Lower lobe of right lung (tissue), 2 donors: ENCODE results near the gene LPP. TPM values are rescaled to one million over a fixed set of nuclear protein-coding genes. Genes with fewer than 3 reads are reported as not detected.
A peak's percentile ranks its signal among the peaks of the same experiment; 100 is the strongest.

Experiments
- ATAC-seq, 2 donors: fragments of 200-7000 bp; cut with Tn5 transposase; one replicate each; pipeline ENCODE4 v1.9.1; 2020 to 2022; ENCODE audit warnings: mild to moderate bottlenecking in 2 of 2, moderate library complexity in 2 of 2
- DNase-seq: peaks from one replicate; pipeline ENCODE4 v3.0.0-alpha.2; 2020
- H3K27ac ChIP-seq: fragments of 200-600 bp; one replicate; pipeline ENCODE4 v1.8.0; 2022
- H3K27me3 ChIP-seq: fragments of 200-600 bp; one replicate; pipeline ENCODE4 v1.8.0; 2022; ENCODE audit warnings: low read depth
- H3K36me3 ChIP-seq: fragments of 200-600 bp; one replicate; pipeline ENCODE4 v1.8.0; 2022; ENCODE audit warnings: mild to moderate bottlenecking
- H3K4me1 ChIP-seq: fragments of 200-600 bp; one replicate; pipeline ENCODE4 v1.8.0; 2022
- H3K4me3 ChIP-seq: fragments of 200-600 bp; one replicate; pipeline ENCODE4 v1.8.0; 2022; ENCODE audit warnings: mild to moderate bottlenecking
- H3K9me3 ChIP-seq: fragments of 200-600 bp; one replicate; pipeline ENCODE4 v1.8.0; 2022
- intact Hi-C: fragments of 100-400 bp; cut with DNase I; formaldehyde crosslinking; loops from one replicate; pipeline ENCODE4 v1.11.0; 2022
- total RNA-seq: library from RNA; stranded (reverse); fragmentation: NEBNext Ultra II Directional; extraction: Animal tissue kit (Norgen Biotek cat#: 25700); gene quantifications from one replicate; pipeline ENCODE4 v1.2.1, GENCODE V29; 2021
- TF ChIP-seq, protein P1 (sequence below): fragments of 200-600 bp; IDR thresholded peaks from one replicate; pipeline ENCODE4 v1.8.0; 2022; ENCODE audit warnings: antibody characterized with exemption, mild to moderate bottlenecking
- donor health status: DM: no; HTN: yes; CAD: no; lungs with severe emphysema.

The LPP gene
- total RNA-seq, 1 donor from 2014 or later = 180 TPM

DNA sequence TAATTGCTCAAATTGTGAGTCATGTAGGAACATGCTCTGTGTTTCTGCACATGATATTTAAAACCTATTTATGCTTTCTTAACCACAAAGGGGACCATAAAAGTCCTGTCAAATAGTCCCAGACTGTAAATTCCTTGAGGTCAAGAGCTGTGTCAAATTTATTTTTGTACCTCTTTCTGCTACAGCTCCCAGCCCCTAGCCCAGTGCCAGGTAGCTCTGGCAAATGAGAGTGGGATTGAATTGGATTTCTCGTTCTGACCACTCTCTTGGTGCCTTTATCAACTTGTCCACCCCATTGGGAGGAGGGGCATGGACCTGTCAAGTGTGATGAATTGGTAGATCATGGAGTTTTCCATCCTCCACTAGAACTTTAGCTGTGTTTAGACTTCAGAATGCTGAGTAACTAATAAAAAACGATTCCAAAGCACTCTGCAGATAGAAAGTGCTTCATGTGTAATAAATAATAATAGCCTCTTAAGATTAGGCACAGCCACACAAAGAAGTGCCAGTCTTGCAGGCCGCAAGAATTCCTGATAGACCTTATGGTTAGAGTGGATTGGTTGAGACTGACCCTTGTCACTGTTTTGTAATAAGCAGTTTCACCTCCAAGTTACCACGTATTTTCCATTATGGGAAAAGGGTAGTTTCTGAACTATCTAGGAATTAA lies 120.4 kb downstream of the LPP start:
- H3K27me3 ChIP-seq = no peaks in the 10 kb centered on the region
- H3K27ac ChIP-seq = no peak overlapping the region
- ATAC-seq (no peak), DNase-seq (no peak)
- H3K4me3 ChIP-seq = no peak overlapping the region
- H3K9me3 ChIP-seq = no peaks in the 10 kb centered on the region
- no peaks in the 10 kb centered on the region for H3K36me3 ChIP-seq
- TF ChIP-seq, protein P1, sequence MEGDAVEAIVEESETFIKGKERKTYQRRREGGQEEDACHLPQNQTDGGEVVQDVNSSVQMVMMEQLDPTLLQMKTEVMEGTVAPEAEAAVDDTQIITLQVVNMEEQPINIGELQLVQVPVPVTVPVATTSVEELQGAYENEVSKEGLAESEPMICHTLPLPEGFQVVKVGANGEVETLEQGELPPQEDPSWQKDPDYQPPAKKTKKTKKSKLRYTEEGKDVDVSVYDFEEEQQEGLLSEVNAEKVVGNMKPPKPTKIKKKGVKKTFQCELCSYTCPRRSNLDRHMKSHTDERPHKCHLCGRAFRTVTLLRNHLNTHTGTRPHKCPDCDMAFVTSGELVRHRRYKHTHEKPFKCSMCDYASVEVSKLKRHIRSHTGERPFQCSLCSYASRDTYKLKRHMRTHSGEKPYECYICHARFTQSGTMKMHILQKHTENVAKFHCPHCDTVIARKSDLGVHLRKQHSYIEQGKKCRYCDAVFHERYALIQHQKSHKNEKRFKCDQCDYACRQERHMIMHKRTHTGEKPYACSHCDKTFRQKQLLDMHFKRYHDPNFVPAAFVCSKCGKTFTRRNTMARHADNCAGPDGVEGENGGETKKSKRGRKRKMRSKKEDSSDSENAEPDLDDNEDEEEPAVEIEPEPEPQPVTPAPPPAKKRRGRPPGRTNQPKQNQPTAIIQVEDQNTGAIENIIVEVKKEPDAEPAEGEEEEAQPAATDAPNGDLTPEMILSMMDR = no peak
- intact Hi-C loops = no loop called here
- peaks cover 33% of the 10 kb centered on the region for H3K4me1 ChIP-seq

DNA sequence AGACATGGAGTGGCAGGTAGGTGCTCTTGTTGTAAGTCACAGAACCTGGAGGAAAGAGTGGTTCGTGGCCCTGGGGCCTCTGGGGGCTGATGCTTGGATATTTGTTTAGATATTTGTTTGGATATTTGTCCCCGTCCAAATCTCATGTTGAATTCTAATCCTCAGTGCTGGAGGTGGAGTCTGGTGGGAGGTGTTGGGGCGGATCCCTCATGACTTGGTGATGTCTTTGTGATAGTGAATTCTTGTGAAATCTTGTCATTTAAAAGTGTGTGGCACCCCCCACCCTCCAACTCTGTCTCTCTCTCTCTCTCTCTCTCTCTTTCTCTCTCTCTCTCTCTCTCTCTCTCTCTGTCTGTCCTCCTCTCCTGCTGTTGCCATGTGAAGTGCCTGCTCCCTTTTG lies 122.4 kb downstream of the LPP start:
- Histone ChIP-seq H3K4me1 (peaks cover 18% of the 10 kb centered on the region), H3K4me3 (no peak overlapping the region), H3K9me3 (no peaks in the 10 kb centered on the region), H3K27ac (no peak overlapping the region), H3K27me3 (no peaks in the 10 kb centered on the region), H3K36me3 (no peaks in the 10 kb centered on the region)
- intact Hi-C loops = no loop called here
- DNase-seq (no peak), ATAC-seq (no peak)
- TF ChIP-seq, protein P1 = no peak

DNA sequence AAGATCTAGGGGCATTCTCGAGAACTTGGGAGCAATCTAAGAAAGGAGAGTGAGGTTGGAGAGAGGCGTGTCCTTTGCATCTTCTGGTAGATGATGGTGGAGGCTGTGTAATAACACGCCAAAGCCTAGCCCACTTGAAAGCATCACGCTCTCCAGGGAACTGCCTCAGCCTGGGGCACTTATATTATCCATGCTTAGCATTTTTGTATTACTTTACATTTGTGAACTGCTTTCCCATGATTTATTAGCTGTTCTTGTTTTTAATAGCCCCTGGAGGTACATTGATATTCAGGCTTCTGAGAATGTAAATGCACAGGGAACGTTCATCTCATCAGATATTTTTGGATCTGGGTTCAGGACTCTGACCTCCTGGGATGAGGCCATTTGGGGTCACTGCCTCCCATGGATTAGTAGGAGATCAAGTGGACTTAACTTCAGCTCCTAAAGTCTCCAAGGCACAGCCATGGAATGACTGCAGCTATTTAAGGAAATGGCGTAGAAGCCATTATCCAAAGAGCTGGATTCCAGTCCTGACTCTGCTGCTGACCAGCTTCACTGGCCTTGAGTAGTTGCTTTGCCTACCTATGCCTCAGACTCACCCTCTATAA lies 124.9 kb downstream of the LPP start:
- intact Hi-C loops = no loop called here
- DNase-seq = no peak
- H3K27ac ChIP-seq = no peak overlapping the region
- peaks cover 13% of the 10 kb centered on the region for H3K4me1 ChIP-seq
- ATAC-seq = no peak
- no peaks in the 10 kb centered on the region for H3K27me3 ChIP-seq
- TF ChIP-seq, protein P1 = no peak
- H3K9me3 ChIP-seq = no peaks in the 10 kb centered on the region
- no peaks in the 10 kb centered on the region for H3K36me3 ChIP-seq
- H3K4me3 ChIP-seq = no peak overlapping the region

DNA sequence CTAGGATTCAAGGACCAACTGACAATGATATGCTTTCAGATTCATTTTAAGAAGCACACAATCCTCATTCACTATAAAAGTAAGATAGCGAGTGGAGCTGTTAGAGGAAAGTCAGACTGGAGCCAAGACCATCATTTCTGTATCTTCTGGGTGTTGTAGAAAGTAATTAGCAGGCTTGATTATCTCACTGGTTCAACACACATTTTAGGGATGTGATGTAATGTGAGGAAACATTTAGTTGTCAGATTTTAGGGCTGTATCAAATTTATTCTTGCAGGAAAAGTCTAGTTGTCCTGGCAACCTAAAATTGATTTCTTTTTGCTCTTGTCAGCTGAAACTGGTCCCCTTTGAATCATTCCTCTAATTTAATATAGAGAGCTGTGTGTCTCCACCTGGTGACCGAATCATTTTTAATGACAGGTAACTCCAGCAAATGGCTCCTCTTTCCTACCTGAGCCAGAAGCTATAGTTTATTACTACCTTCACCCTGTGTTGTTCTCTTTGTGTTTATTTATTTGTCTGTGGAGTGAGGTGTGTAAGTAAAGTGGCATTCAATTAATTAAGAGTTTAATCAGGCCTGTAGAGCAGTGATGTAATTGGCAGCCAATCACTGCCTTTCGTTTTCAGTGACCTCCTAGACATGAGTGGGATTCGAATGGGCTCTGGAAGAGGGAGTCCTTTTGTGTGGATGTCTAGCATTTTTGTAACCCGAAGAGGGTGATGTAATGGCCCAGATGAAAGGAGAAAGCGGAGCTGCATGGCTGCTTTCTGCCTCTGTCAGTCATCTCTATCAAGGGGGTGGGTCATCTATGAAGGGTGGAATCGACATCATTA lies 125.8 kb downstream of the LPP start:
- no peaks in the 10 kb centered on the region for H3K36me3 ChIP-seq
- no peaks in the 10 kb centered on the region for H3K27me3 ChIP-seq
- ATAC-seq (peak in 1 of 2 donors; percentile 15), DNase-seq (no peak)
- TF ChIP-seq, protein P1 = no peak
- no peak overlapping the region for H3K27ac ChIP-seq
- H3K4me1 ChIP-seq = peaks cover 22% of the 10 kb centered on the region
- no peak overlapping the region for H3K4me3 ChIP-seq
- intact Hi-C loops = no loop called here
- H3K9me3 ChIP-seq = no peaks in the 10 kb centered on the region

DNA sequence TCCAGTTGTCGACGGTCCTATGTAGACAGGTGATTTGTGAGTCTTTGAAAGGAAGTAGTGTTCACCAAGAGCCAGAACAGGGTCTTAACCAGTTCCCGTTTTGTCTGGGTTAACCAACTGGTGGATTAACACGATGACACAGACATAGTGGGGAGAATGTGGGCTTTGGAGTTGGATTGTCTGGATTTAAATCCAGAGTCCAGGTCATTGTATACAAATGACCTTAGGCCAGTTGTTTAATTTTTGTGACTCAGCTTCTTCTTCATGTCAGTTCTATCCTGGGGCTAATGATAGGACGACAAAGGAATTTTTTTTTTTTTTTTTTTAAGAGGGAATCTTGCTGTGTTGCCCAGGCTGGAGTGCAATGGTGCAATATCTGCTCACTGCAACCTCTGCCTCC lies 126.7 kb downstream of the LPP start:
- Histone ChIP-seq H3K27ac (no peak overlapping the region), H3K9me3 (no peaks in the 10 kb centered on the region), H3K4me1 (peaks cover 26% of the 10 kb centered on the region), H3K4me3 (no peak overlapping the region), H3K36me3 (no peaks in the 10 kb centered on the region), H3K27me3 (no peaks in the 10 kb centered on the region)
- intact Hi-C loops = no loop called here
- ATAC-seq (no peak), DNase-seq (no peak)
- TF ChIP-seq, protein P1 = no peak
